ENCODE measurements around the gene HTRA2.

Gene HTRA2

GRCh38 chr2:74501335-74502071, 28.2 kb upstream of the HTRA2 start:
- no CpG with 5 or more reads among the region's 18 CpGs for WGBS, 2 donors (ENCODE audit: extremely low coverage in 2 of 2, insufficient read length in 2 of 2, insufficient replicate concordance in 1 of 2)
- Histone ChIP-seq H3K79me1 (ENCODE audit: low read depth, low read length) (peaks cover 3% of the 10 kb centered on the region), H3K9me3 (replicated peaks in 1 of 2; ENCODE audit: control insufficient read depth in 2 of 2, insufficient read depth in 1 of 2, low read depth in 1 of 2, low read length in 2 of 2) (no peaks in the 10 kb centered on the region), H3K27me3 (ENCODE audit: control insufficient read depth in 3 of 3, insufficient read depth in 3 of 3, low read depth in 1 of 3, low read length in 3 of 3) (peaks cover 57 to 94% (median 78%) of the 10 kb centered on the region in 3 experiments), H3K4me3 (ENCODE audit: low read length in 2 of 2) (no peak overlapping the region), H2BK5ac (ENCODE audit: low read length) (no peak overlapping the region), H2AFZ (ENCODE audit: low read length) (no peak overlapping the region), H2BK12ac (ENCODE audit: low read length) (no peak overlapping the region), H3K4me1 (ENCODE audit: control insufficient read depth in 2 of 2, insufficient read depth in 1 of 2, low read depth in 1 of 2, low read length in 2 of 2) (peaks cover 19 to 21% of the 10 kb centered on the region in 2 donors), H3K23ac (ENCODE audit: low read depth, low read length, poor library complexity) (no peak overlapping the region), H4K91ac (ENCODE audit: low read depth, low read length, poor library complexity) (no peak overlapping the region), H4K8ac (ENCODE audit: low read depth, low read length) (no peak overlapping the region), H3K4ac (ENCODE audit: low read length) (no peak overlapping the region), H3K36me3 (replicated peaks in 1 of 2; ENCODE audit: control insufficient read depth in 2 of 2, insufficient read depth in 2 of 2, low read length in 2 of 2) (peaks cover 6 to 18% of the 10 kb centered on the region in 2 donors), H3K14ac (ENCODE audit: low read length) (peak overlapping the region; percentile 49), H3K4me2 (ENCODE audit: insufficient read depth, low read length, poor library complexity, severe bottlenecking) (no peak overlapping the region), H3K27ac (replicated peaks; ENCODE audit: low read length) (no peak overlapping the region), H2BK15ac (ENCODE audit: low read length) (no peak overlapping the region), H3K9ac (ENCODE audit: low read depth, low read length, poor library complexity) (no peak overlapping the region), H2BK120ac (ENCODE audit: low read depth, low read length) (no peak overlapping the region), H3K18ac (ENCODE audit: low read length) (no peak overlapping the region), H2AK5ac (ENCODE audit: low read depth, low read length) (peak overlapping the region; percentile 57)
- no peak for DNase-seq (ENCODE audit: low spot score)

GRCh38 chr2:74502147-74502719, 27.5 kb upstream of the HTRA2 start:
- peaks cover 6 to 22% of the 10 kb centered on the region in 2 donors for H3K36me3 ChIP-seq (replicated peaks in 1 of 2; ENCODE audit: control insufficient read depth in 2 of 2, insufficient read depth in 2 of 2, low read length in 2 of 2)
- no peak overlapping the region for H3K27ac ChIP-seq (replicated peaks; ENCODE audit: low read length)
- peaks cover 24 to 26% of the 10 kb centered on the region in 2 donors for H3K4me1 ChIP-seq (ENCODE audit: control insufficient read depth in 2 of 2, insufficient read depth in 1 of 2, low read depth in 1 of 2, low read length in 2 of 2)
- no peak overlapping the region for H2BK120ac ChIP-seq (ENCODE audit: low read depth, low read length)
- H3K9me3 ChIP-seq (replicated peaks in 1 of 2; ENCODE audit: control insufficient read depth in 2 of 2, insufficient read depth in 1 of 2, low read depth in 1 of 2, low read length in 2 of 2) = no peaks in the 10 kb centered on the region
- peak overlapping the region; percentile 57 for H2AK5ac ChIP-seq (ENCODE audit: low read depth, low read length)
- peak overlapping the region; percentile 23 to 70 for H3K4me3 ChIP-seq (ENCODE audit: low read length in 2 of 2)
- H2AFZ ChIP-seq (ENCODE audit: low read length) = peak overlapping the region; percentile 82
- peak overlapping the region; percentile 64 for H4K91ac ChIP-seq (ENCODE audit: low read depth, low read length, poor library complexity)
- peaks cover 55 to 87% (median 70%) of the 10 kb centered on the region in 3 experiments for H3K27me3 ChIP-seq (ENCODE audit: control insufficient read depth in 3 of 3, insufficient read depth in 3 of 3, low read depth in 1 of 3, low read length in 3 of 3)
- no peak overlapping the region for H2BK12ac ChIP-seq (ENCODE audit: low read length)
- WGBS, 2 donors (ENCODE audit: extremely low coverage in 2 of 2, insufficient read length in 2 of 2, insufficient replicate concordance in 1 of 2) = no CpG with 5 or more reads among the region's 32 CpGs
- no peak overlapping the region for H3K4ac ChIP-seq (ENCODE audit: low read length)
- peaks cover 3% of the 10 kb centered on the region for H3K79me1 ChIP-seq (ENCODE audit: low read depth, low read length)
- peak overlapping the region; percentile 74 for H3K18ac ChIP-seq (ENCODE audit: low read length)
- DNase-seq (ENCODE audit: low spot score) = no peak
- peak overlapping the region; percentile 31 for H3K9ac ChIP-seq (ENCODE audit: low read depth, low read length, poor library complexity)
- H4K8ac ChIP-seq (ENCODE audit: low read depth, low read length) = no peak overlapping the region
- H3K4me2 ChIP-seq (ENCODE audit: insufficient read depth, low read length, poor library complexity, severe bottlenecking) = peak overlapping the region; percentile 91
- H2BK15ac ChIP-seq (ENCODE audit: low read length) = peak overlapping the region; percentile 54
- no peak overlapping the region for H2BK5ac ChIP-seq (ENCODE audit: low read length)
- H3K14ac ChIP-seq (ENCODE audit: low read length) = no peak overlapping the region
- H3K23ac ChIP-seq (ENCODE audit: low read depth, low read length, poor library complexity) = peak overlapping the region; percentile 26

- H3K18ac ChIP-seq (ENCODE audit: low read length) = peak overlapping the region; percentile 74
- H3K4me3 ChIP-seq (ENCODE audit: low read length in 2 of 2) = peak overlapping the region; percentile 20 to 70
- no CpG with 5 or more reads among the region's 67 CpGs for WGBS, 2 donors (ENCODE audit: extremely low coverage in 2 of 2, insufficient read length in 2 of 2, insufficient replicate concordance in 1 of 2)
- H2AK5ac ChIP-seq (ENCODE audit: low read depth, low read length) = peak overlapping the region; percentile 26
- H3K4me2 ChIP-seq (ENCODE audit: insufficient read depth, low read length, poor library complexity, severe bottlenecking) = peak overlapping the region; percentile 91
- H3K4me1 ChIP-seq (ENCODE audit: control insufficient read depth in 2 of 2, insufficient read depth in 1 of 2, low read depth in 1 of 2, low read length in 2 of 2) = peaks cover 20 to 23% of the 10 kb centered on the region in 2 donors
- H3K27ac ChIP-seq (replicated peaks; ENCODE audit: low read length) = no peak overlapping the region
- no peak overlapping the region for H3K9ac ChIP-seq (ENCODE audit: low read depth, low read length, poor library complexity)
- H4K91ac ChIP-seq (ENCODE audit: low read depth, low read length, poor library complexity) = no peak overlapping the region
- H3K23ac ChIP-seq (ENCODE audit: low read depth, low read length, poor library complexity) = peak overlapping the region; percentile 76
- peak overlapping the region; percentile 82 for H2AFZ ChIP-seq (ENCODE audit: low read length)
- H2BK12ac ChIP-seq (ENCODE audit: low read length) = no peak overlapping the region
- H2BK120ac ChIP-seq (ENCODE audit: low read depth, low read length) = no peak overlapping the region
- H2BK5ac ChIP-seq (ENCODE audit: low read length) = no peak overlapping the region
- H3K79me1 ChIP-seq (ENCODE audit: low read depth, low read length) = peaks cover 3% of the 10 kb centered on the region
- H2BK15ac ChIP-seq (ENCODE audit: low read length) = peak overlapping the region; percentile 54
- H3K14ac ChIP-seq (ENCODE audit: low read length) = no peak overlapping the region
- DNase-seq (ENCODE audit: low spot score) = no peak
- no peaks in the 10 kb centered on the region for H3K9me3 ChIP-seq (replicated peaks in 1 of 2; ENCODE audit: control insufficient read depth in 2 of 2, insufficient read depth in 1 of 2, low read depth in 1 of 2, low read length in 2 of 2)
- peaks cover 50 to 81% (median 64%) of the 10 kb centered on the region in 3 experiments for H3K27me3 ChIP-seq (ENCODE audit: control insufficient read depth in 3 of 3, insufficient read depth in 3 of 3, low read depth in 1 of 3, low read length in 3 of 3)
- peaks cover 6 to 22% of the 10 kb centered on the region in 2 donors for H3K36me3 ChIP-seq (replicated peaks in 1 of 2; ENCODE audit: control insufficient read depth in 2 of 2, insufficient read depth in 2 of 2, low read length in 2 of 2)
- H4K8ac ChIP-seq (ENCODE audit: low read depth, low read length) = no peak overlapping the region
- H3K4ac ChIP-seq (ENCODE audit: low read length) = no peak overlapping the region
Observed at GRCh38 chr2:74502720-74503505, 26.8 kb upstream of the HTRA2 start.

Measured in neuronal stem cell (in vitro differentiated cells).